K562 (cell line): ENCODE measurements around the gene INPPL1. TPM values are rescaled to one million over a fixed set of nuclear protein-coding genes. Genes with fewer than 3 reads are reported as not detected.

ENCODE experiments used
- ATAC-seq: fragments of 200-7000 bp; cut with Tn5 transposase; 3 replicates; pipeline ENCODE4 v1.9.1; 2020; ENCODE audit warnings: moderate library complexity
- BruUV-seq: library from RNA; stranded (reverse); fragments of 400-500 nt; replicated peaks from 2 replicates; lab custom pipeline; 2021; lab: Mats Ljungman, UMichigan
- CTCF ChIA-PET: fragments of 300-600 bp; formaldehyde crosslinking; extraction: SDS; loops from one replicate; lab custom pipeline; 2021; ENCODE audit warnings: low intra/inter-chr PET ratio; lab: Yijun Ruan, JAX
- POLR2A ChIA-PET: fragments of 300-600, 350-650 bp; sonication (Branson Sonifier 250); formaldehyde crosslinking; extraction: SDS; loops from one replicate; lab custom pipeline; 2021; ENCODE audit warnings: antibody characterized with exemption, inconsistent platforms; lab: Yijun Ruan, JAX
- DNase-seq, 4 experiments: peaks; one replicate each; pipeline versions ENCODE4 v3.0.0 to v3.0.0-alpha.2; 2011 to 2018; ENCODE audit warnings: low spot score in 3 of 4, mixed read lengths in 3 of 4; ENCODE audit errors: extremely low read depth in 1 of 4
- FAIRE-seq: peaks from 2 replicates; lab custom pipeline; 2011; peaks lifted over from hg19 to GRCh38; lab: Jason Lieb, UNC
- H2AFZ ChIP-seq: 2 replicates; pipeline ENCODE4 v1.6.0; 2011; ENCODE audit warnings: low read depth, low read length, control low read depth, inconsistent platforms
- H3K27ac ChIP-seq: fragments of 200-600 bp; 3 replicates; pipeline ENCODE4 v1.8.0; 2011; ENCODE audit warnings: low read depth, mild to moderate bottlenecking, control low read depth, inconsistent platforms, low read length, moderate library complexity, mixed read lengths; ENCODE audit errors: extremely low read depth
- H3K27me3 ChIP-seq, 2 experiments: fragments of 300-600 bp in 1 of 2; 2 replicates in 1 of 2; 3 replicates in 1 of 2; pipeline versions ENCODE4 v1.6.0 to v1.8.0; 2011; ENCODE audit warnings: inconsistent platforms in 2 of 2, low read length in 2 of 2, mild to moderate bottlenecking in 1 of 2, mixed read lengths in 1 of 2, moderate library complexity in 1 of 2; ENCODE audit not compliant: control insufficient read depth in 2 of 2, insufficient read depth in 2 of 2
- H3K36me3 ChIP-seq: fragments of 300-600 bp; 3 replicates; pipeline ENCODE4 v1.8.0; 2011; ENCODE audit warnings: mild to moderate bottlenecking, low read length, inconsistent platforms; ENCODE audit not compliant: control insufficient read depth, insufficient read depth
- H3K4me1 ChIP-seq, 2 experiments: fragments of 200-600 bp in 1 of 2; replicated peaks in 1 of 2; 2 replicates in 1 of 2; 3 replicates in 1 of 2; pipeline versions ENCODE4 v1.5.1 to v1.8.0; 2011; ENCODE audit warnings: inconsistent platforms in 2 of 2, low read length in 2 of 2, mild to moderate bottlenecking in 1 of 2, mixed read lengths in 1 of 2, moderate library complexity in 1 of 2; ENCODE audit not compliant: control insufficient read depth in 2 of 2, insufficient read depth in 2 of 2
- H3K4me2 ChIP-seq: 2 replicates; pipeline ENCODE4 v1.6.1; 2011; ENCODE audit warnings: low read length, control low read depth, inconsistent platforms, mixed read lengths; ENCODE audit not compliant: insufficient read depth
- H3K4me3 ChIP-seq: fragments of 200-600 bp; sonication (generic), shearing (Covaris generic); 2 replicates; pipeline ENCODE4 v1.5.1; 2016; ENCODE audit warnings: control low read depth, inconsistent platforms
- H3K79me2 ChIP-seq: fragments of 200-600 bp; 3 replicates; pipeline ENCODE4 v1.8.0; 2011; ENCODE audit warnings: low read length, inconsistent platforms; ENCODE audit not compliant: control insufficient read depth, insufficient read depth
- H3K9ac ChIP-seq, 2 experiments: 2 replicates each; pipeline versions ENCODE4 v1.6.0 to v1.6.1; 2011; ENCODE audit warnings: low read depth in 2 of 2, low read length in 2 of 2, control low read depth in 1 of 2, inconsistent platforms in 1 of 2, mild to moderate bottlenecking in 1 of 2, mixed read lengths in 1 of 2; ENCODE audit not compliant: insufficient read depth in 1 of 2
- H3K9me1 ChIP-seq: one replicate; pipeline ENCODE4 v1.6.0; 2011; ENCODE audit warnings: inconsistent platforms, mild to moderate bottlenecking, low read length, moderate library complexity; ENCODE audit not compliant: control insufficient read depth, insufficient read depth
- H3K9me3 ChIP-seq: replicated peaks from 2 replicates; pipeline ENCODE4 v1.5.1; 2011; ENCODE audit warnings: low read depth, low read length, inconsistent platforms; ENCODE audit not compliant: control insufficient read depth, insufficient read depth
- H4K20me1 ChIP-seq: replicated peaks from 2 replicates; pipeline ENCODE4 v1.6.1; 2011; ENCODE audit warnings: low read length, inconsistent platforms, mixed read lengths; ENCODE audit not compliant: control insufficient read depth, insufficient read depth
- CHD2 ChIP-seq: IDR thresholded peaks from 2 replicates; pipeline ENCODE4 v1.6.1; 2011; ENCODE audit warnings: low read depth, low read length
- CREM ChIP-seq: IDR thresholded peaks from 2 replicates; pipeline ENCODE4 v1.6.1; 2014; ENCODE audit warnings: antibody characterized with exemption, low read depth
- FOXA1 ChIP-seq: fragments of 450-650 bp; IDR thresholded peaks from 2 replicates; pipeline ENCODE4 v1.6.1; 2016; ENCODE audit warnings: mild to moderate bottlenecking, borderline replicate concordance
- GATAD2A ChIP-seq: fragments of 450-650 bp; IDR thresholded peaks from 2 replicates; pipeline ENCODE4 v1.6.1; 2017
- HDGF ChIP-seq: fragments of 450-650 bp; IDR thresholded peaks from 2 replicates; pipeline ENCODE4 v1.6.1; 2016
- ID3 ChIP-seq, 2 experiments: fragments of 250-450 bp in 1 of 2; fragments of 450-650 bp in 1 of 2; sonication (Bioruptor Pico) in 1 of 2; IDR thresholded peaks; 2 replicates each; pipeline versions ENCODE4 v1.6.1 to v1.8.0; 2016 to 2021; ENCODE audit warnings: mild to moderate bottlenecking in 2 of 2, moderate library complexity in 2 of 2, missing compliant biosample characterization in 1 of 2, missing genetic modification characterization in 1 of 2
- LARP7 ChIP-seq: fragments of 450-650 bp; IDR thresholded peaks from 2 replicates; pipeline ENCODE4 v1.6.1; 2016
- MAFG ChIP-seq: fragments of 450-650 bp; conservative IDR thresholded peaks from 2 replicates; pipeline ENCODE4 v1.6.1; 2016; ENCODE audit warnings: missing genetic modification characterization, missing compliant biosample characterization
- MITF ChIP-seq: IDR thresholded peaks from 2 replicates; pipeline ENCODE4 v1.6.1; 2014; ENCODE audit warnings: antibody characterized with exemption
- PCBP2 ChIP-seq: fragments of 200-400 bp; formaldehyde crosslinking; IDR thresholded peaks from 2 replicates; pipeline ENCODE4 v1.6.1; 2018; ENCODE audit warnings: low read length, low read depth, mild to moderate bottlenecking, moderate library complexity; ENCODE audit not compliant: poor library complexity, severe bottlenecking
- POLR2AphosphoS5 ChIP-seq: IDR thresholded peaks from 2 replicates; pipeline ENCODE4 v1.6.1; 2011; ENCODE audit warnings: mild to moderate bottlenecking, low read depth, low read length, moderate library complexity; ENCODE audit not compliant: control insufficient read depth, insufficient read depth
- RBM17 ChIP-seq: fragments of 200-400 bp; formaldehyde crosslinking; IDR thresholded peaks from 2 replicates; pipeline ENCODE4 v1.6.1; 2017; ENCODE audit warnings: low read depth, mild to moderate bottlenecking, low read length, borderline replicate concordance
- ZNF175 ChIP-seq: fragments of 200-800 bp; sonication (Bioruptor generic); IDR thresholded peaks from 2 replicates; pipeline ENCODE4 v1.6.1; 2016; ENCODE audit warnings: low read depth, mild to moderate bottlenecking, missing genetic modification characterization, missing compliant biosample characterization
- ZNF318 ChIP-seq, 2 experiments: fragments of 450-650 bp; IDR thresholded peaks; 2 replicates each; pipeline ENCODE4 v1.6.1; 2016; ENCODE audit warnings: mild to moderate bottlenecking in 2 of 2, borderline replicate concordance in 1 of 2, low read depth in 1 of 2, moderate library complexity in 1 of 2
- WGBS: fragments of 100-300 bp; shearing (Covaris generic); methylation state at CpG from one replicate; pipeline ENCODE4 v1.1.6; 2016; ENCODE audit warnings: low coverage, mixed read lengths; ENCODE audit not compliant: insufficient coverage; ENCODE audit errors: missing lambda C conversion rate; 5-methylcytosine and 5-hydroxymethylcytosine counted together
- in situ Hi-C: fragments of 300-500 bp; cut with MboI; formaldehyde crosslinking; loops from 4 replicates; pipeline ENCODE4 v1.15.0; 2018; ENCODE audit warnings: inconsistent platforms, mixed read lengths
- intact Hi-C: fragments of 100-400 bp; cut with micrococcal nuclease; formaldehyde crosslinking; loops from 2 replicates; pipeline ENCODE4 v1.14.2; 2022
- polyA plus RNA-seq, 8 experiments: library from polyadenylated mRNA; depleted of rRNA in 4 of 8; stranded (reverse) in 5 of 8; unstranded in 3 of 8; fragments of >200 nt; fragmentation: Nextera tagmentation in 2 of 8; fragmentation: Illumina TruSeq in 1 of 8; extraction: Ambion mirVana in 2 of 8; extraction: Trizol in 1 of 8; gene quantifications; 2 replicates each; pipeline versions ENCODE4 v1.2.1 to v1.2.3, GENCODE V29; 2011 to 2014; ENCODE audit warnings: inconsistent platforms in 1 of 8, missing spikeins in 1 of 8
- total RNA-seq, 7 experiments: library from RNA; depleted of rRNA in 6 of 7; stranded (reverse); fragments of >200 nt in 6 of 7; fragmentation: Illumina TruSeq in 2 of 7; extraction: Trizol in 2 of 7; gene quantifications; 2 replicates each; pipeline versions ENCODE4 v1.2.1 to v1.2.3, GENCODE V29; 2011 to 2021; ENCODE audit warnings: low replicate concordance in 1 of 7

Gene INPPL1
- total and polyA plus RNA-seq, 9 of the 15 experiments (the other 6 are each of a cell fraction or from before 2014, with no cell fraction given) = 0.55 to 137 (median 61.6) TPM

DNA sequence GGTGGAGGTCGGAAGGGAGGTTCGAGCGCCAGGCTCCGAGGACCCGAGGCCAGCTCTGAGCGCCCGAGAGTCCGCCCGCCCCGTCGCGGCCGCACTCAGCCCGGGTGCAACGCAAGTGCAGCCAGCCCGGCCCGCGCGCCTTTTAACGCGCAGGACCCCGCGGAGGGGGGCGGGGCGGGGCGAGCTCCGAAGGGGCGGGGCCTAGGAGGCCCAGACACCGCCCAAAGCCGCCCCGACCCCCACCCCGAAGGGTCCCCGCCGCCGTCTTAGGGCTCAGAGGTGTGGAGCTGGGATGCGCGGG is 19.4 kb downstream of the INPPL1 start, which contains the start of gene PHOX2A:
PHOX2A (minus strand) TSS at position 117 of the 301 bp plus-strand sequence. CDS start 172 bp downstream, outside the sequence.
- Histone ChIP-seq H3K4me2 (no peak within 1 kb of the TSS), H3K79me2 (no peaks in the 10 kb centered on the region), H3K9me1 (no peaks in the 10 kb centered on the region), H3K27me3 (peaks cover 25 to 34% of the 10 kb centered on the region in 2 experiments), H3K36me3 (no peaks in the 10 kb centered on the region), H3K9me3 (no peaks in the 10 kb centered on the region), H4K20me1 (no peaks in the 10 kb centered on the region), H3K9ac (no peak within 1 kb of the TSS; a peak in 1 of 4 replicates), H3K4me3 (no peak within 1 kb of the TSS), H3K4me1 (peaks cover 0 to 20% of the 10 kb centered on the region in 2 experiments; a peak in 2 of 5 replicates), H2AFZ (no peak within 1 kb of the TSS), H3K27ac (no peak within 1 kb of the TSS)
- ChIA-PET CTCF (interaction anchor here (0.7 kb wide), 1 partner anchor 18 kb away, joined by 3 read pairs; no protein-coding TSS in a partner anchor), POLR2A (no interaction called here)
- WGBS = no CpG with 5 or more reads among the region's 37 CpGs
- in situ Hi-C loops (no loop called here), intact Hi-C loops (no loop called here)
- ATAC-seq (no peak), FAIRE-seq (no peak), DNase-seq (no peak)
- BruUV-seq = no TSS peak
- no peak for TF ChIP-seq RBM17
- no peak for TF ChIP-seq MITF
- TF ChIP-seq CREM = no peak
- TF ChIP-seq ZNF175 (CRISPR knock-in tag) = no peak
- TF ChIP-seq MAFG (tag) = no peak
- TF ChIP-seq FOXA1 = no peak
- no peak for TF ChIP-seq PCBP2
- no peak for TF ChIP-seq ZNF318 (IDR thresholded peaks at IDR 0.05; ENCODE audit: borderline replicate concordance in 1 of 2, low read depth in 1 of 2)
- no peak for TF ChIP-seq POLR2AphosphoS5
- no peak for TF ChIP-seq CHD2
- TF ChIP-seq HDGF = no peak
- TF ChIP-seq GATAD2A = no peak
- TF ChIP-seq ID3 (CRISPR knock-in tag; IDR thresholded peaks at IDR 0.05) = no peak
- TF ChIP-seq ID3 (tag; IDR thresholded peaks at IDR 0.05) = no peak
- TF ChIP-seq LARP7 = no peak
